GM19467 (cell line): ENCODE measurements around the gene FH.

Experiments used
- ATAC-seq: cut with Tn5 transposase; IDR thresholded peaks from one replicate; pipeline ENCODE4 v1.9.1; 2021; ENCODE audit warnings: mild to moderate bottlenecking, moderate library complexity; ENCODE audit not compliant: unreplicated experiment

The FH gene

DNA sequence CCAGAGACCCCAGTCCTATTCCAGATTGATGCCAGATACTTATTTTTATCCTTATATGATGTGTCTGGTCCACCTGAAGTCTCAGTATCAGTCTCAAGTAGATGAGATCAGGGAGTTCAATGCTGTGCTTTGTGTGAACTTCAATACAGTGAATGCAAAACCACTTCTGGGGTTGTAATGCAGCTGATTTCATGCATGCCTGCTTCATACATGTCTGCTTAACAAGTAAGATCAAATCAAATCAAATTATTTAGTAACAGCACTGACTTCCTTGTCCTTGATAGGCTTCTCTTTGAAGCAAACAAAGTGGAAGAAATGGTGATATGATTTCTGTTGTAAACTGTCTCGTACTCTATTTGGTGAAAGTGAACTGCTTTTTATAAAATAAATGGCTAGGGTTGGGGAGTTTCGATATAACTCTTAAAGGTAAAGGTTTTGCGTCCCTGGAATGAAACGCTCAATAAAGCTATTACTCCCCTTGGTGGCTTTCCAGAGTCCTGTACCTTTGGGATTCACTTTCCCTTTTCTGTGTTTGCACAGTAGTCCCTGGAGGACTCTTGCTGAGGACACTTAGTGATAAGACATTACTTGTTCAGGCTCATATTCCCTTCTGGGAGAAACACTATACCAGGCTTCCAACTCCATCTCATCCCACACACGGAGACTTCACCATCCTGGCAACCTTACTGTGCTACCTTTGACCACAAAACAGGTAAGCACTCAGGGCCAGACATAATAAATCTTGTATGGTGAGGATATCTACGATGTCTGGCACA is 59.3 kb downstream of the FH start:
- ATAC-seq: no peak

DNA sequence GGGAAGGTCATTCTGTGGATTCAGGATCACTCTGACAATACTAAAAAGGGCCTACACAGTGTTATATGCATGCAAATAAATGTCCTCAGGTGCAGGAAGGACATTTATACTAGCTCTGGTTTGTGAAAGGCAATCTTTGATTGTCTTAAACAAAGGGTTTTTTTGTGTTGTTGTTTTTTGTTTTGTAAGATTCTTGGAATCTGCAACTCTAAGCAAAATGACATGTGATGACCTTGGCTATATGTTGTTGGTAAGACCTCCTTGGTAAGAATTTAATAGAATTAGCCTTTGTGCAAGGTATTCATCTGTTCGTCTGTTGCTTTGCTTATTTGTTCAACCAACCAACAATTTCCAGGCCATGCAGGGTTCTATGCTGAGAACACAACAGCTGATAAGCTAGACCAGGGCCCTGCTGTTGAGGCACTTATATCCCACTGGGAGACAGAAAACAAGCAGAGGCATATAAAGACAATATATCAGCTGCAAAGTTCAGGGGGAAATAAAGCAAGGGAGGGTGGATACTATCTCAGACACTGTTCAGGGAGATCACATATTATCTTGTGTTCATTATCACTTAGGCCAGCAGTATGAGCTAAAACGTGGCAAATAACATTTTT is 60.3 kb downstream of the FH start:
- ATAC-seq: no peak

DNA sequence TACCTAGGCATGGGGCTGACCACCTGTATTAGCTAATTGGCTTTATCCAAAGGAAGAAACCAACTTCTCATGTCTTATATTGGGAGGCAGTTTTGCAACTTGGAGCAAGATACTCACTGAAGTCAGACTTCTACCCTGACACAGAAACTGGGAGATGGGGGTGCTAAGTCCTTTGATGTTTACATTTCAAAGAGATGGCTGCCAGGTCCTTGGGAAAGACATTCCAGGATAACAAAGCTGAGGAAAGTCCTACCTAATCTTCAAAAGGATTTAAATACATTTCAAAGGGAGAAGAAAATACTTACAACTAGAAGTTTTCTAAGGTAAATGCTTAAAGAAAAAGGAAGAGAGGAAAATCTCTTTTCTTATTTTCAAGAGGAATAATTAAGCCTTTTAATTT is 62.1 kb downstream of the FH start:
- ATAC-seq: no peak

DNA sequence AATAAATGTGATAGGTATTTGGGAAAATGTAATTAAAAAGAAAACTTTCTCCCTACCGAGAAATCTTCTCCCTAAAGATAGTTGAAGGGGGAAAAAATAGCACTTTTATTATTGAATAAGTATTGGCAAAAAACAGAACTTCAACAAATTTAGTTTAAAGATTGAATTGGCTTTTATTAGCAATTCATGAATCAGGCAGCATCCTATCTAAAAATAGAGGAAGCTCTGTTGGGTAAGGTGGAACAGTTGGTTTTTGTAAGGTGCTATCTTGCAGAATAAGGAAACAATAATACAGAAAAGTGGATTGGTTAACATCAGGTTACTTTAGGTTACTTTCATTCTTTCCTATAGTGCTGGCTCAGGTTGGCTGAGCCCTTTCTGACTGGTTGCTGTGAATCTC is 62.8 kb downstream of the FH start:
- ATAC-seq: no peak

DNA sequence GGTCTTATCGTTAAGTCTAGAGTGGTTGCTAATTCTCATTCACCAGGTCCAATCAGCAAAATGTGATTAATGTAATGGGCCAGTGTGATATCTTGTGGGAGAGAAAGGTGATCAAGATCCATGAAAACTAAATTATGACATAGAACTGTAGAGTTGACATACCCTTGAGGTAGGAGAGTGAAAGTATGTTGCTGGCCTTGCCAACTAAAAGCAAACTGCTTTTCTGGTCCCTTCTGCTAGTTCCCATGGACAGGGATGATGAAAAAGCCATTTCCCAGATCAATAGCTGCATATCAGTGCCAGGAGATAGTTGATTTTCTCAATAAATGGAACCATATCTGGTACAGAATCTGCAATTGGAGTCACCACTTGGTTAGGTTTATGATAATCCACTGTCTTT is 65.8 kb downstream of the FH start:
- no peak for ATAC-seq

DNA sequence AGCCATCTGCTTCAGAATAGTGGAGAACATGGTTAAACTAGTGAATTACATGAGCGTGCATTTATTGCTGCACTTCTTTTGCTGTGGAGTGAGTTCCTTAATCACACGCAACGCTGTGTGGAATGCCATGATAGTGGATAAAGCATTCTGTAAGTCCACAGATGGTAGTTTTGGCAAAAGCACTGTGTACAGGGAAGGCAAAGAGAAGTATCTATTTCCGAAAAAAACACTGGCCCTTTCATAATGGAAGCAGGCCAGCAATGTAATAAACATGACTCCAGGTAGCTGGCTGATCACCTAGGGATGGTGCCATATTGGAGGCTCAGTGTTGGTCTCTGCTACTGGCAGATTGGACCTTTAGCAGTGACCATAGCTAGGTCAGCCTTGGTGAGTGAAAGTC is 67.6 kb downstream of the FH start:
- ATAC-seq: no peak
